HL-60/S4 treated with retinoic acid at 250 ng/mL for 4 days and 3 days (cell line): ENCODE measurements around the gene MTHFD1L.
"Not testable (repeated sequence)": the region's sequence is repeated elsewhere in the genome, so short reads cannot be mapped to it uniquely, and the experiment has no call there.

Experiments used
- in situ Hi-C: fragments of 300-500 bp; cut with MboI; formaldehyde crosslinking; loops from 2 replicates; pipeline ENCODE4 v1.7.0; 2022; ENCODE audit warnings: low sequenced_read_pairs

Gene MTHFD1L

GRCh38 chr6:151110576-151110905 is 245.0 kb downstream of the MTHFD1L start:
- in situ Hi-C loops: no loop called here

- in situ Hi-C loops: no loop called here
These were observed 246.2 kb downstream of the MTHFD1L start for GRCh38 chr6:151111670-151112069.

- in situ Hi-C loops: no loop called here
These were observed 246.6 kb downstream of the MTHFD1L start for GRCh38 chr6:151112130-151112529.

GRCh38 chr6:151112884-151113283 is 247.4 kb downstream of the MTHFD1L start:
- in situ Hi-C loops: not testable (repeated sequence)

- in situ Hi-C loops: no loop called here
These were observed 248.1 kb downstream of the MTHFD1L start for GRCh38 chr6:151113641-151114040.

GRCh38 chr6:151118461-151119123 is 253.1 kb downstream of the MTHFD1L start:
- in situ Hi-C loops: no loop called here

GRCh38 chr6:151119823-151120524 is 254.5 kb downstream of the MTHFD1L start:
- in situ Hi-C loops: no loop called here

GRCh38 chr6:151121900-151122299 is 256.4 kb downstream of the MTHFD1L start:
- in situ Hi-C loops: no loop called here

- in situ Hi-C loops: not testable (repeated sequence)
These were observed 258.1 kb downstream of the MTHFD1L start for GRCh38 chr6:151123641-151124040.

GRCh38 chr6:151125242-151125641 is 259.7 kb downstream of the MTHFD1L start:
- in situ Hi-C loops: not testable (repeated sequence)

GRCh38 chr6:151125651-151126416 is 260.3 kb downstream of the MTHFD1L start:
- in situ Hi-C loops: not testable (repeated sequence)

- in situ Hi-C loops: not testable (repeated sequence)
These were observed 260.9 kb downstream of the MTHFD1L start for GRCh38 chr6:151126417-151126724.

GRCh38 chr6:151127133-151127798 is 261.8 kb downstream of the MTHFD1L start:
- in situ Hi-C loops: not testable (repeated sequence)

- in situ Hi-C loops: no loop called here
These were observed 263.4 kb downstream of the MTHFD1L start for GRCh38 chr6:151128763-151129370.

GRCh38 chr6:151130329-151130728 is 264.8 kb downstream of the MTHFD1L start:
- in situ Hi-C loops: no loop called here

GRCh38 chr6:151131324-151132007 is 266.0 kb downstream of the MTHFD1L start:
- in situ Hi-C loops: no loop called here

- in situ Hi-C loops: no loop called here
These were observed 270.7 kb downstream of the MTHFD1L start for GRCh38 chr6:151136141-151136755.

- in situ Hi-C loops: no loop called here
These were observed 272.0 kb downstream of the MTHFD1L start for GRCh38 chr6:151137542-151137941.

GRCh38 chr6:151139524-151139923 is 274.0 kb downstream of the MTHFD1L start:
- in situ Hi-C loops: no loop called here

- in situ Hi-C loops: no loop called here
These were observed 275.3 kb downstream of the MTHFD1L start for GRCh38 chr6:151140767-151141166.
